Measurements from ENCODE around the gene TLL1.

Gene TLL1

DNA sequence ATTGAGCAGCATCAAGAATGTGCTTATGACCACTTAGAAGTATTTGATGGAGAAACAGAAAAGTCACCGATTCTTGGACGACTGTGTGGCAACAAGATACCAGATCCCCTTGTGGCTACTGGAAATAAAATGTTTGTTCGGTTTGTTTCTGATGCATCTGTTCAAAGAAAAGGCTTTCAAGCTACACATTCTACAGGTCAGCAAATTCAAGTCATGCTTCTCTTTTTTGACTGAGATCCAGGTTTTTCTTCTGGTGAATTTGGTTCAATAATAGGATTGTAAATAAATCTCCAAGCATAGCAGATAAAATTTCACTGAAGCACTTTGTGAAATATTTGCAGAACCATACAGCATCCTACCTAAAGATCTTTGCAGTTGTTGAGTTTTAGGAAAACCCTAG, 218.1 kb downstream of the TLL1 start:
- DNase-seq (ENCODE audit: low spot score in 2 of 2) = no peak
- Mint-ChIP-seq H3K36me3 (ENCODE audit: insufficient read depth) (no peaks in the 10 kb centered on the region), H3K4me1 (no peaks in the 10 kb centered on the region), H3K27ac (ENCODE audit: low read depth) (no peak overlapping the region), H3K27me3 (no peaks in the 10 kb centered on the region), H3K9me3 (no peaks in the 10 kb centered on the region), H3K4me3 (no peak overlapping the region)
- ATAC-seq (replicated peaks; ENCODE audit: extremely low read depth, poor library complexity, severe bottlenecking) = no peak

- Mint-ChIP-seq H3K36me3 (ENCODE audit: insufficient read depth) (no peaks in the 10 kb centered on the region), H3K4me1 (no peaks in the 10 kb centered on the region), H3K4me3 (no peak overlapping the region), H3K27me3 (no peaks in the 10 kb centered on the region), H3K27ac (ENCODE audit: low read depth) (no peak overlapping the region), H3K9me3 (no peaks in the 10 kb centered on the region)
- DNase-seq (ENCODE audit: low spot score in 2 of 2) (no peak), ATAC-seq (replicated peaks; ENCODE audit: extremely low read depth, poor library complexity, severe bottlenecking) (no peak)
Observed at GRCh38 chr4:166091912-166092510, 219.0 kb downstream of the TLL1 start.

- Mint-ChIP-seq H3K4me3 (no peak overlapping the region), H3K4me1 (no peaks in the 10 kb centered on the region), H3K36me3 (ENCODE audit: insufficient read depth) (no peaks in the 10 kb centered on the region), H3K9me3 (no peaks in the 10 kb centered on the region), H3K27ac (ENCODE audit: low read depth) (no peak overlapping the region), H3K27me3 (no peaks in the 10 kb centered on the region)
- DNase-seq (ENCODE audit: low spot score in 2 of 2) (no peak), ATAC-seq (replicated peaks; ENCODE audit: extremely low read depth, poor library complexity, severe bottlenecking) (no peak)
Observed at GRCh38 chr4:166092797-166093290, 219.8 kb downstream of the TLL1 start.

- ATAC-seq (replicated peaks; ENCODE audit: extremely low read depth, poor library complexity, severe bottlenecking) (no peak), DNase-seq (ENCODE audit: low spot score in 2 of 2) (no peak)
- Mint-ChIP-seq H3K27ac (ENCODE audit: low read depth) (no peak overlapping the region), H3K27me3 (no peaks in the 10 kb centered on the region), H3K9me3 (no peaks in the 10 kb centered on the region), H3K4me3 (no peak overlapping the region), H3K36me3 (ENCODE audit: insufficient read depth) (no peaks in the 10 kb centered on the region), H3K4me1 (no peaks in the 10 kb centered on the region)
Observed at GRCh38 chr4:166104623-166105022, 231.6 kb downstream of the TLL1 start.

GRCh38 chr4:166121897-166122296, 248.9 kb downstream of the TLL1 start:
- Mint-ChIP-seq H3K4me3 (no peak overlapping the region), H3K27ac (ENCODE audit: low read depth) (no peak overlapping the region), H3K27me3 (no peaks in the 10 kb centered on the region), H3K9me3 (peaks cover 11% of the 10 kb centered on the region), H3K36me3 (ENCODE audit: insufficient read depth) (peaks cover 2% of the 10 kb centered on the region), H3K4me1 (no peaks in the 10 kb centered on the region)
- no peak for DNase-seq (ENCODE audit: low spot score in 2 of 2)
- ATAC-seq (replicated peaks; ENCODE audit: extremely low read depth, poor library complexity, severe bottlenecking) = no peak

DNA sequence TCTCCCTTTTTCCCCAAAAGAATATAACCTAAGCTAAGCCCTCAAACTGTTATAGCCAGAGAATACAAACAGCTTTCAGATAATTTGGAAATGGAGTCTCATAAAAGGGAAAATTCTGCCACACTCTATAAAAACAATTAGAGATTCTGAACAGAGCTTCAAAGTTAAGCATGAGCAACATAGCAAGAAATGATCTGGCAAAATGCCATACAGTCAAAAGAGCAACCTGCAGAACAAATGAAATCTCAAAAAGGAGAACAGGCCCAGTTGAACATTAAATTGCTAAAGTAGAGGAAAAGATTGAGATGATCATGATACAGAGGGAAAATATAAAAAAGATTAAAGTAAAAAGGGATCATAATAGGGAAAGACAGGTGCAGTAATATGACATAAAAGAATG, 250.5 kb downstream of the TLL1 start:
- no peaks in the 10 kb centered on the region for H3K4me1 Mint-ChIP-seq
- H3K36me3 Mint-ChIP-seq (ENCODE audit: insufficient read depth) = peaks cover 2% of the 10 kb centered on the region
- H3K9me3 Mint-ChIP-seq = peaks cover 6% of the 10 kb centered on the region
- H3K27me3 Mint-ChIP-seq = no peaks in the 10 kb centered on the region
- ATAC-seq (replicated peaks; ENCODE audit: extremely low read depth, poor library complexity, severe bottlenecking) (no peak), DNase-seq (ENCODE audit: low spot score in 2 of 2) (no peak)
- H3K27ac Mint-ChIP-seq (ENCODE audit: low read depth) = no peak overlapping the region
- no peak overlapping the region for H3K4me3 Mint-ChIP-seq

DNA sequence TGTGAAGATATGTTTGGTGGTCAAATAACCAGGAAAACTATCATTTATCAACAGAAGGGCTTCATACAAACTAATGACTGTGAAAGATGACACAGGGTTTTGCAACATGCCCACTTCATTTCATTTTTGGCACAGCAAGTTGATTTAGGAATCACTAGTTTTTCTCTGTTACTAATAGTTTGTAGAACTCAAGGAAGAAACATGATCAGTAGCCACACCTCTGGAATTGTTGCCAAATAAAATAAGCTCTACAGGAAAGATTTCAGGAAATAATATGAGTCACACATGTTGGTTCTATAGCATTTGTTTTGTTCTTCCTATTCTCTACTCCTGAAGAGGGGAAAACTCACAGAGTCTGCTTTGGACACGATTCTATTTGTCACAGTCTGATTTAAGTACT, 255.4 kb downstream of the TLL1 start:
- Mint-ChIP-seq H3K4me3 (no peak overlapping the region), H3K36me3 (ENCODE audit: insufficient read depth) (no peaks in the 10 kb centered on the region), H3K9me3 (peaks cover 18% of the 10 kb centered on the region), H3K27me3 (no peaks in the 10 kb centered on the region), H3K4me1 (no peaks in the 10 kb centered on the region), H3K27ac (ENCODE audit: low read depth) (no peak overlapping the region)
- DNase-seq (ENCODE audit: low spot score in 2 of 2) (no peak), ATAC-seq (replicated peaks; ENCODE audit: extremely low read depth, poor library complexity, severe bottlenecking) (no peak)

DNA sequence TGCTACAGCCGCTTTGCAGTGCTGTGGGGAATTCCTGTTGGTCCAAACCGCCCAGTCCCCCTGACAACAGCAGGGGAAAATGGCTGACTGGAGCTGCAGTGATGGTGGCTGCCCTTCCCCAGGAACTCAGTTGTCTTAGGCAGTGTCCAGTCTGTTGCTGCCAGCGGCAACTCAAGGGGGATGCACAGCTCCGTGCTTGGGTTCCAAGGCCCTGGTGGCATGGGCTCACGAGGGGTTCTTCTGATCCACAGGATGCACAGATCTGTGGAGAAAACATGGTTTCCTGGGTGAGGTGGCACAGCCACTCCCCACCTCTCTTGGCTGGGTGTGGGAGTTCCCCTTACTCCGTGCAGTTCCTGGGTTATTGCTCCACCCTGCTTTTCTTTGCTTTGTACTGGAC, 261.2 kb downstream of the TLL1 start:
- Mint-ChIP-seq H3K9me3 (peaks cover 32% of the 10 kb centered on the region), H3K36me3 (ENCODE audit: insufficient read depth) (no peaks in the 10 kb centered on the region), H3K27me3 (no peaks in the 10 kb centered on the region), H3K4me3 (no peak overlapping the region), H3K27ac (ENCODE audit: low read depth) (no peak overlapping the region), H3K4me1 (no peaks in the 10 kb centered on the region)
- ATAC-seq (replicated peaks; ENCODE audit: extremely low read depth, poor library complexity, severe bottlenecking) (no peak), DNase-seq (ENCODE audit: low spot score in 2 of 2) (no peak)

DNA sequence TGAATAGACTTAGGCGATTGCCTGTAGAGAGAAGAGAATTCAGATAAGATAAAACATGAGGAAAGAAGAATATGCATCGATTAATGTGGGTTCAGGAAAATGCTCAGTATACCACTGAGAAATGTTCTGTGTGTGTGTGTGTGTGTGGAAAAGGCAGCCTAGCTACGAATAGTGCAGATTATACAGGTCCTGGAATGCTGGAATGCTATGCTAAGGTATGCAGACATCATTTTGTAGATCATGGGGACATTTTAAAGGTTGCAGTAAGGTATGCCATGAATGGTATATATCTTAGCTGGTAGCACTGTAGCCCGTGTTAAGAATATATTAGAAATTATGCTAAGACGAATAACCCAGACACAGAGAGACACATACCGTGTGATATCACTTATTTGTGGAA, 267.9 kb downstream of the TLL1 start:
- DNase-seq (ENCODE audit: low spot score in 2 of 2) = no peak
- ATAC-seq (replicated peaks; ENCODE audit: extremely low read depth, poor library complexity, severe bottlenecking) = no peak
- no peak overlapping the region for H3K4me3 Mint-ChIP-seq

DNA sequence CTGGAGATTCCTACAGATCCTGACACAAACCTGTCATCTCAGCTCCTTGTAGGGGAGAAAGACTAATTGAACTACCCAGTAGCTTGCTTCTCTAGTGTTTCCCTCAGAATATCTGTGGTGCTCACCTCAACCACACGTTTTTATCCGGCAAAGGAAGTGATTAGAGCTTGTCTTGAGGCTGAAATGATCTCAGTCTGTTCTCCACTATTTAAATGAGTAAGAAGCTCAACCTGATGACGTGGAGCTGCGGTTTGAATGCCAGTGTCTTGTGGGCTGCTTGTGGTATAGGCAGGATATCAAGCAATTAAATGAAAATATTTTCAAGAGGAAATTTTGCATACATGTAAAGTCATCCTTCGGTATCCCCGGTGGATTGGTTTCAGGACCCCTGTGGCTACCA, 270.2 kb downstream of the TLL1 start:
- Mint-ChIP-seq H3K27me3 (no peaks in the 10 kb centered on the region), H3K36me3 (ENCODE audit: insufficient read depth) (no peaks in the 10 kb centered on the region), H3K9me3 (peaks cover 7% of the 10 kb centered on the region), H3K4me1 (no peaks in the 10 kb centered on the region), H3K4me3 (no peak overlapping the region), H3K27ac (ENCODE audit: low read depth) (no peak overlapping the region)
- DNase-seq (ENCODE audit: low spot score in 2 of 2) (no peak), ATAC-seq (replicated peaks; ENCODE audit: extremely low read depth, poor library complexity, severe bottlenecking) (no peak)

More for the DNA sequence above, 267.9 kb downstream of the TLL1 start:
- Mint-ChIP-seq H3K27me3 (no peaks in the 10 kb centered on the region), H3K36me3 (ENCODE audit: insufficient read depth) (no peaks in the 10 kb centered on the region), H3K4me1 (no peaks in the 10 kb centered on the region), H3K9me3 (peaks cover 15% of the 10 kb centered on the region), H3K27ac (ENCODE audit: low read depth) (no peak overlapping the region)

- Mint-ChIP-seq H3K36me3 (ENCODE audit: insufficient read depth) (no peaks in the 10 kb centered on the region), H3K27ac (ENCODE audit: low read depth) (no peak overlapping the region), H3K4me1 (no peaks in the 10 kb centered on the region), H3K4me3 (no peak overlapping the region), H3K9me3 (peaks cover 12% of the 10 kb centered on the region), H3K27me3 (no peaks in the 10 kb centered on the region)
- no peak for DNase-seq (ENCODE audit: low spot score in 2 of 2)
- no peak for ATAC-seq (replicated peaks; ENCODE audit: extremely low read depth, poor library complexity, severe bottlenecking)
Observed at GRCh38 chr4:166144607-166145006, 271.6 kb downstream of the TLL1 start.

GRCh38 chr4:166146806-166147540, 273.9 kb downstream of the TLL1 start:
- H3K27ac Mint-ChIP-seq (ENCODE audit: low read depth) = no peak overlapping the region
- no peak overlapping the region for H3K4me3 Mint-ChIP-seq
- H3K27me3 Mint-ChIP-seq = no peaks in the 10 kb centered on the region
- DNase-seq (ENCODE audit: low spot score in 2 of 2) (no peak), ATAC-seq (replicated peaks; ENCODE audit: extremely low read depth, poor library complexity, severe bottlenecking) (no peak)
- H3K36me3 Mint-ChIP-seq (ENCODE audit: insufficient read depth) = no peaks in the 10 kb centered on the region
- no peaks in the 10 kb centered on the region for H3K4me1 Mint-ChIP-seq
- peaks cover 11% of the 10 kb centered on the region for H3K9me3 Mint-ChIP-seq

Measured in central memory CD8-positive, alpha-beta T cell (primary cell).